DND-41 (cell line): Measurements from ENCODE around the gene GALK2.

Experiments
- CTCF ChIP-seq: IDR thresholded peaks from 2 replicates; pipeline ENCODE4 v1.5.1; 2012; ENCODE audit warnings: borderline replicate concordance, low read length, moderate library complexity, mild to moderate bottlenecking; ENCODE audit not compliant: poor library complexity, severe bottlenecking; ENCODE audit errors: extremely low read depth
- EZH2 ChIP-seq: IDR thresholded peaks from 3 replicates; pipeline ENCODE4 v1.6.1; 2012; ENCODE audit warnings: borderline replicate concordance, low read depth, mild to moderate bottlenecking, moderate library complexity, low read length, inconsistent platforms; ENCODE audit not compliant: severe bottlenecking

- TF ChIP-seq CTCF (no peak), EZH2 (no peak)
Measured at GRCh38 chr15:49164865-49165264, 5.2 kb upstream of the GALK2 start.
